Esophagus squamous epithelium (tissue), 5 donors: ENCODE measurements around the gene RSF1. TPM values are rescaled to one million over a fixed set of nuclear protein-coding genes. Genes with fewer than 3 reads are reported as not detected.

ENCODE experiments used
- DNase-seq: peaks from one replicate; lab custom pipeline; 2025; lab: John Stamatoyannopoulos, UW
- H3K27ac ChIP-seq, 4 donors: fragments of 200-600 bp; sonication (generic); one replicate each; pipeline ENCODE4 v1.5.1; 2016 to 2019; ENCODE audit warnings: mild to moderate bottlenecking in 1 of 4
- H3K27me3 ChIP-seq, 4 donors: fragments of 200-600 bp; sonication (generic); 1 replicate in 3 of 4; 2 replicates in 1 of 4; pipeline versions ENCODE4 v1.5.1 to v1.6.0; 2017 to 2021; ENCODE audit warnings: antibody characterized with exemption in 1 of 4
- H3K36me3 ChIP-seq, 3 donors: fragments of 200-600 bp; sonication (generic); one replicate each; pipeline ENCODE4 v1.5.1; 2016 to 2019
- H3K4me1 ChIP-seq, 3 donors: fragments of 200-600 bp; sonication (generic); one replicate each; pipeline ENCODE4 v1.5.1; 2017 to 2019
- H3K4me3 ChIP-seq, 4 donors: fragments of 200-600 bp; sonication (generic); 1 replicate in 3 of 4; 2 replicates in 1 of 4; pipeline ENCODE4 v1.5.1; 2016 to 2019; ENCODE audit warnings: mild to moderate bottlenecking in 2 of 4, moderate library complexity in 1 of 4
- H3K9me3 ChIP-seq, 3 donors: fragments of 200-600 bp; sonication (generic); one replicate each; pipeline ENCODE4 v1.5.1; 2016 to 2019
- CTCF ChIP-seq, 6 experiments: fragments of 450-650 bp in 4 of 6; fragments of 200-600 bp in 2 of 6; sonication (generic) in 2 of 6; IDR thresholded peaks; one replicate each; pipeline ENCODE4 v1.5.1; 2016 to 2019; ENCODE audit warnings: antibody characterized with exemption in 6 of 6, mild to moderate bottlenecking in 4 of 6, moderate library complexity in 4 of 6
- POLR2A ChIP-seq, 4 donors: fragments of 450-650 bp; IDR thresholded peaks; one replicate each; pipeline ENCODE4 v1.6.1; 2017; ENCODE audit warnings: antibody characterized with exemption in 4 of 4, mild to moderate bottlenecking in 4 of 4, moderate library complexity in 3 of 4
- WGBS, 2 donors: methylation state at CpG; one replicate each; pipeline ENCODE4 v1.1.5; 2018; 5-methylcytosine and 5-hydroxymethylcytosine counted together
- intact Hi-C: fragments of 100-400 bp; cut with DNase I; formaldehyde crosslinking; loops from one replicate; pipeline ENCODE4 v1.15.0; 2022
- total RNA-seq, 4 donors: library from RNA; depleted of rRNA; stranded (reverse); fragments of >200 nt; gene quantifications; one replicate each; pipeline ENCODE4 v1.1.0, GENCODE V29; 2016
- donor health status: DM: yes; HTN: yes; CAD: no.

The RSF1 gene
- total RNA-seq, 4 donors from 2014 or later, result 14.7 to 37.8 (median 29.1) TPM

DNA sequence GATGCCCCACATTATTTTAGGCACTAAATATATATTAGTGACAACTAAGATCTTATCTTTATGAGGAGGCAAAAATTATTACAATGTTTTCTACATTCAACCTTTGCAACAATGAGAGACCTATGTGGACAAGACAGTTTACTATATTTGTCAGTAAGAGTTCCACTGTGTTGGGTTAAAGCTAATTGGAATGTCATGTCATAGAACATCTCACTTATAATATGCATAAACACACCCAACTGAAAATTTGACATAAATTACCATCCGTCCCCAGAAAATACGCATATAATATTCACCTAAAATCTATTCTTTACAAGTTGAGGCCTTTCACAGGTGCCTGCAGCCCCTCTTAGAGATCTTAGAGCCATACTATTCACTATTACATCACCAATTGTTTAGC, 84.0 kb downstream of the RSF1 start:
- WGBS, 2 donors, result 94 to 98% methylated on average over 2 of the region's 2 CpGs
- intact Hi-C loops, result no loop called here
- H3K27me3 ChIP-seq, result no peaks in the 10 kb centered on the region
- no peaks in the 10 kb centered on the region for H3K4me1 ChIP-seq
- DNase-seq, result no peak
- peaks cover 2 to 91% (median 5%) of the 10 kb centered on the region in 3 donors for H3K36me3 ChIP-seq
- H3K27ac ChIP-seq, result no peak overlapping the region
- TF ChIP-seq CTCF (IDR thresholded peaks at IDR 0.05) (no peak), POLR2A (IDR thresholded peaks at IDR 0.05) (no peak)
- H3K4me3 ChIP-seq, result no peak overlapping the region
- H3K9me3 ChIP-seq, result peaks cover 0 to 4% (median 1%) of the 10 kb centered on the region in 3 donors

DNA sequence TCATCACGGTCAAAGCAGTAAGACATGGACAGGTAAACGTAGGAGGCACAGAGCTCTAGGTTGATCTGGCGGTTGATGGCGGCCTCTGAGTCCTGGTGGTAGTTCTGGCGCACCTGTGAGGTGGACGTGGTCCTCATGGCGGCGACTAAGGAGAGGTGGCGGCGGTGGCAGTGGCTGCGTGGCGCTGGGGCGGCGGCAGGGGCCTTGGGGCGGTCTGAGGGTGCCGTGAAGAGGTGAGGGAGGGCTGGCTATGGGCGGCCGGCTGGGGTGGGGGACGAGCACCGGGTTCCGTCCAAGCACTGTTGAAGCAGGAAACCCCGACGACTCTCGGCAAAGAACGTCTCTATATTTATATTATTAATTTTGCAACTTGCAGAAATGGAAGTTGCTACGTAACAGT, 85.6 kb downstream of the RSF1 start:
- intact Hi-C loops, result no loop called here
- WGBS, 2 donors, result 93 to 97% methylated on average over 13 to 25 of the region's 26 CpGs
- TF ChIP-seq CTCF (IDR thresholded peaks at IDR 0.05), result no peak
- TF ChIP-seq POLR2A (IDR thresholded peaks at IDR 0.05), result no peak
- H3K4me3 ChIP-seq, result no peak overlapping the region
- H3K36me3 ChIP-seq, result peaks cover under 1 to 87% (median 6%) of the 10 kb centered on the region in 3 donors
- H3K27me3 ChIP-seq, result no peaks in the 10 kb centered on the region
- H3K4me1 ChIP-seq, result no peaks in the 10 kb centered on the region
- DNase-seq, result no peak
- H3K9me3 ChIP-seq, result peaks cover 0 to 16% (median 13%) of the 10 kb centered on the region in 3 donors
- H3K27ac ChIP-seq, result no peak overlapping the region

GRCh38 chr11:77732143-77732542, 88.4 kb downstream of the RSF1 start:
- H3K27ac ChIP-seq, result no peak overlapping the region
- peaks cover 0 to 16% (median 13%) of the 10 kb centered on the region in 3 donors for H3K9me3 ChIP-seq
- TF ChIP-seq POLR2A (IDR thresholded peaks at IDR 0.05), result no peak
- no peak for TF ChIP-seq CTCF (IDR thresholded peaks at IDR 0.05)
- no peak for DNase-seq
- WGBS, 2 donors, result 93 to 94% methylated on average over 2 of the region's 2 CpGs
- H3K4me3 ChIP-seq, result no peak overlapping the region
- H3K36me3 ChIP-seq, result peaks cover 0 to 60% (median 6%) of the 10 kb centered on the region in 3 donors
- intact Hi-C loops, result no loop called here
- H3K4me1 ChIP-seq, result no peaks in the 10 kb centered on the region
- H3K27me3 ChIP-seq, result no peaks in the 10 kb centered on the region

- Histone ChIP-seq H3K4me1 (no peaks in the 10 kb centered on the region), H3K9me3 (peaks cover 0 to 16% (median 13%) of the 10 kb centered on the region in 3 donors), H3K27ac (no peak overlapping the region), H3K27me3 (no peaks in the 10 kb centered on the region), H3K4me3 (no peak overlapping the region), H3K36me3 (peaks cover 0 to 51% (median 6%) of the 10 kb centered on the region in 3 donors)
- WGBS, 2 donors, result 97 to 100% methylated on average over 3 of the region's 3 CpGs
- intact Hi-C loops, result no loop called here
- TF ChIP-seq CTCF (IDR thresholded peaks at IDR 0.05) (no peak), POLR2A (IDR thresholded peaks at IDR 0.05) (no peak)
- DNase-seq, result no peak
These were observed 89.7 kb downstream of the RSF1 start for GRCh38 chr11:77730789-77731188.

DNA sequence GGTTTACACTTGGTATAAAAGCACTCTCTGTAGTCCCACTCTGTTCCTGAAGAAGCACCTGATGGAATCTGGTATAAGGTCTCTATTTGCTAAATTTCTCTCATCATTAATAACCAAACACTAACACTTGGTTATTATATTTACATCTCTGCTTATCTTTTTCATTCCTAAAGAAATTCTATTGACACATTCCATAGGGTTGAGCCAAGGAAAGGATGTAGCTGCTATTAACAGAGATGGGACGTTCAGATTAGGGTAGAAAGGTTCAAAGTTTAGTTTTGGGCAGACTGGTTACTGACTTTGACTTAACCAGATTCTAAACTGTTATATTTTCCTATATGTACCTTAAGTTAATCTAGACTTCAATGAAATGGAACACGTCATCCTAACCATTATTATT, 91.5 kb downstream of the RSF1 start:
- H3K27me3 ChIP-seq, result no peaks in the 10 kb centered on the region
- TF ChIP-seq CTCF (IDR thresholded peaks at IDR 0.05), result no peak
- TF ChIP-seq POLR2A (IDR thresholded peaks at IDR 0.05), result no peak
- no peak overlapping the region for H3K27ac ChIP-seq
- H3K36me3 ChIP-seq, result peaks cover 5 to 49% (median 6%) of the 10 kb centered on the region in 3 donors
- peaks cover 0 to 16% (median 13%) of the 10 kb centered on the region in 3 donors for H3K9me3 ChIP-seq
- no peak overlapping the region for H3K4me3 ChIP-seq
- DNase-seq, result no peak
- H3K4me1 ChIP-seq, result no peaks in the 10 kb centered on the region
- WGBS, 2 donors, result 84 to 94% methylated on average over 2 of the region's 2 CpGs
- intact Hi-C loops, result no loop called here
